Vagina (tissue), 2 donors: Measurements from ENCODE around the gene TOGARAM2. TPM values are rescaled to one million over a fixed set of nuclear protein-coding genes. Genes with fewer than 3 reads are reported as not detected.

Experiments
- DNase-seq, 2 donors: peaks; one replicate each; pipeline ENCODE4 v3.0.0-alpha.2; 2017; ENCODE audit errors: extremely low spot score in 2 of 2
- H3K27ac ChIP-seq: fragments of 200-600 bp; sonication (generic); one replicate; pipeline ENCODE4 v1.5.1; 2019
- H3K27me3 ChIP-seq: fragments of 200-600 bp; sonication (generic); one replicate; pipeline ENCODE4 v1.5.1; 2019
- H3K36me3 ChIP-seq, 2 donors: fragments of 200-600 bp; sonication (generic); one replicate each; pipeline ENCODE4 v1.5.1; 2017 to 2019
- H3K4me1 ChIP-seq: fragments of 200-600 bp; sonication (generic); one replicate; pipeline ENCODE4 v1.5.1; 2019
- H3K4me3 ChIP-seq, 2 donors: fragments of 200-600 bp; sonication (generic); 1 replicate in 1 of 2; 2 replicates in 1 of 2; pipeline ENCODE4 v1.5.1; 2016 to 2019
- H3K9me3 ChIP-seq: fragments of 200-600 bp; sonication (generic); one replicate; pipeline ENCODE4 v1.5.1; 2019
- POLR2A ChIP-seq, 2 donors: fragments of 450-650 bp; IDR thresholded peaks; one replicate each; pipeline ENCODE4 v1.6.1; 2017; ENCODE audit warnings: antibody characterized with exemption in 2 of 2, mild to moderate bottlenecking in 2 of 2, moderate library complexity in 2 of 2
- POLR2AphosphoS5 ChIP-seq, 2 donors: sonication (generic); formaldehyde crosslinking; IDR thresholded peaks; one replicate each; pipeline ENCODE4 v1.9.0; 2017; ENCODE audit warnings: antibody characterized with exemption in 2 of 2, mild to moderate bottlenecking in 2 of 2, low read depth in 1 of 2; ENCODE audit not compliant: insufficient read depth in 1 of 2
- intact Hi-C: fragments of 100-400 bp; cut with DNase I; formaldehyde crosslinking; loops from one replicate; pipeline ENCODE4 v1.15.1; 2023
- total RNA-seq: library from RNA; depleted of rRNA; stranded (reverse); fragments of >200 nt; gene quantifications from one replicate; pipeline ENCODE4 v1.2.3, GENCODE V29; 2016
- TF ChIP-seq, protein P1 (sequence below), 3 experiments: fragments of 450-650 bp in 2 of 3; fragments of 200-600 bp in 1 of 3; sonication (generic) in 1 of 3; IDR thresholded peaks; one replicate each; pipeline ENCODE4 v1.5.1; 2017 to 2019; ENCODE audit warnings: antibody characterized with exemption in 3 of 3, mild to moderate bottlenecking in 2 of 3, moderate library complexity in 2 of 3

Gene TOGARAM2
- total RNA-seq, 1 donor from 2014 or later = under 0.01 TPM

DNA sequence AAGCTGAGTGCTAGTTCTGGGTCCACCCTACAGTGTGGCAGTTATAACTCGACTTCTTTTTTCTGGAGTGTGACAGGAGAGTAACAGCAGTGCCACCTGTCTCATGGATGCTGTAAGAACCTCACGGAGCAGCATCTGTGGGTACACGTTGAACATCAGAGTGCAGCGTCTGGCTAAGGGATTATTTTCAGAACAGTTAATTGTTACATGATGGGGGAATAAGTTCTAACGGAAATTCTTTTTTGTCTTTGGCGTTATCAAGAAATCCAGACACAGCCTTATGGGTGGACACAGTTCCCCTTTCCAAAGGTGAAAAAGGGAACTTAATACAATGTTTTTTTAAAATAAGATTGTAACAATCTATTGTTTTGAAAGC is 28.3 kb upstream of the TOGARAM2 start:
- H3K27ac ChIP-seq = no peak overlapping the region
- no peaks in the 10 kb centered on the region for H3K9me3 ChIP-seq
- TF ChIP-seq, protein P1, sequence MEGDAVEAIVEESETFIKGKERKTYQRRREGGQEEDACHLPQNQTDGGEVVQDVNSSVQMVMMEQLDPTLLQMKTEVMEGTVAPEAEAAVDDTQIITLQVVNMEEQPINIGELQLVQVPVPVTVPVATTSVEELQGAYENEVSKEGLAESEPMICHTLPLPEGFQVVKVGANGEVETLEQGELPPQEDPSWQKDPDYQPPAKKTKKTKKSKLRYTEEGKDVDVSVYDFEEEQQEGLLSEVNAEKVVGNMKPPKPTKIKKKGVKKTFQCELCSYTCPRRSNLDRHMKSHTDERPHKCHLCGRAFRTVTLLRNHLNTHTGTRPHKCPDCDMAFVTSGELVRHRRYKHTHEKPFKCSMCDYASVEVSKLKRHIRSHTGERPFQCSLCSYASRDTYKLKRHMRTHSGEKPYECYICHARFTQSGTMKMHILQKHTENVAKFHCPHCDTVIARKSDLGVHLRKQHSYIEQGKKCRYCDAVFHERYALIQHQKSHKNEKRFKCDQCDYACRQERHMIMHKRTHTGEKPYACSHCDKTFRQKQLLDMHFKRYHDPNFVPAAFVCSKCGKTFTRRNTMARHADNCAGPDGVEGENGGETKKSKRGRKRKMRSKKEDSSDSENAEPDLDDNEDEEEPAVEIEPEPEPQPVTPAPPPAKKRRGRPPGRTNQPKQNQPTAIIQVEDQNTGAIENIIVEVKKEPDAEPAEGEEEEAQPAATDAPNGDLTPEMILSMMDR (IDR thresholded peaks at IDR 0.05) = no peak
- TF ChIP-seq POLR2AphosphoS5 (IDR thresholded peaks at IDR 0.05; ENCODE audit: insufficient read depth in 1 of 2, low read depth in 1 of 2) = no peak
- TF ChIP-seq POLR2A (IDR thresholded peaks at IDR 0.05) = no peak
- peaks cover 0 to 13% of the 10 kb centered on the region in 2 donors for H3K36me3 ChIP-seq
- H3K4me1 ChIP-seq = peaks cover 13% of the 10 kb centered on the region
- H3K27me3 ChIP-seq = no peaks in the 10 kb centered on the region
- DNase-seq = no peak
- intact Hi-C loops = no loop called here
- no peak overlapping the region for H3K4me3 ChIP-seq

DNA sequence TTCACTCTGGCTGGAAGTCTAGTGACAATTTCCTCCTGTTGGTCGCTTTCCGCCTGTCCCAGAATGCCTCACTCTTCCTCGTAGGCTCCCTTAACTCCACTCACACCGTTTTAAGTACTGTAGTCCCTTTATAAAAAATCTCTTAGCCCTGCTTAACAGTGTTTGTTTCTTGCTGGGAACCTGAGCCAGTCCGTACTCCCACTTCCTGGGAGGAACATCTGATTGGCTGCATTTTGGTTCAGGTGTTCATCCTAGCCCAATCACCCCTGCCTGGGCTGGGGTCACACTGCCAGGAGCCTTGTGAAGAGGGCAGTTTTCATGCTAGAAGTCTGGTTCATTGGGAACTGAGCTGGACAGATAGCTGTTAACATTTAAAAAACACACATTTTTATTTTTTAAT is 25.6 kb upstream of the TOGARAM2 start:
- no peak for DNase-seq
- Histone ChIP-seq H3K27me3 (no peaks in the 10 kb centered on the region), H3K4me3 (no peak overlapping the region), H3K4me1 (peaks cover 13% of the 10 kb centered on the region), H3K36me3 (no peaks in the 10 kb centered on the region), H3K27ac (no peak overlapping the region), H3K9me3 (no peaks in the 10 kb centered on the region)
- intact Hi-C loops = loop anchor here (5.0 kb wide), 1 partner anchor 422 kb away; no protein-coding TSS in a partner anchor
- TF ChIP-seq POLR2A (IDR thresholded peaks at IDR 0.05) = no peak
- TF ChIP-seq, protein P1 (IDR thresholded peaks at IDR 0.05) = no peak
- TF ChIP-seq POLR2AphosphoS5 (IDR thresholded peaks at IDR 0.05; ENCODE audit: insufficient read depth in 1 of 2, low read depth in 1 of 2) = no peak

DNA sequence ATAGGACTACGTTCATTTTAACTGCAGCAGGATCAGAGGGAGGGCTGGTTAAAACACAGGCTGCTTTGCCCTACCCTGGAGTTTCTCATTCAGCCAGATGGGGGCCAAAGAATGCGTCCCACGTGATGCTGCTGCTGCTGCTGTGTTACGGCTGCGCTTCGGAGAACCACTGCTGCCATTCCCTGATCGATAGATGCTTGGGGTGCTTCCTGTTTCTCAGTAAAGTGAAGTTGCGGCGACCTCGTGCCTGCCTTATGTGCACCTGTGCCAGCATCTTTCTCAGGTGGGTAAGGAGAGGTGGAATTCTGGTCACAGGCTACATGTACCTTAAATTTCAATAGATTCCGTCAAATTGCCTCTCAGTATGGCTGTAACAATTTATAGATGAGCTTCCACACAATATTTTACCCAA is 24.7 kb upstream of the TOGARAM2 start:
- intact Hi-C loops = loop anchor here (2.0 to 5.0 kb wide), 2 partner anchors 240 to 421 kb away; no protein-coding TSS in a partner anchor
- H3K9me3 ChIP-seq = no peaks in the 10 kb centered on the region
- no peak overlapping the region for H3K4me3 ChIP-seq
- H3K4me1 ChIP-seq = peaks cover 4% of the 10 kb centered on the region
- no peaks in the 10 kb centered on the region for H3K27me3 ChIP-seq
- no peak for DNase-seq
- no peak for TF ChIP-seq POLR2A (IDR thresholded peaks at IDR 0.05)
- no peak for TF ChIP-seq POLR2AphosphoS5 (IDR thresholded peaks at IDR 0.05; ENCODE audit: insufficient read depth in 1 of 2, low read depth in 1 of 2)
- TF ChIP-seq, protein P1 (IDR thresholded peaks at IDR 0.05) = no peak
- H3K36me3 ChIP-seq = no peaks in the 10 kb centered on the region
- no peak overlapping the region for H3K27ac ChIP-seq

DNA sequence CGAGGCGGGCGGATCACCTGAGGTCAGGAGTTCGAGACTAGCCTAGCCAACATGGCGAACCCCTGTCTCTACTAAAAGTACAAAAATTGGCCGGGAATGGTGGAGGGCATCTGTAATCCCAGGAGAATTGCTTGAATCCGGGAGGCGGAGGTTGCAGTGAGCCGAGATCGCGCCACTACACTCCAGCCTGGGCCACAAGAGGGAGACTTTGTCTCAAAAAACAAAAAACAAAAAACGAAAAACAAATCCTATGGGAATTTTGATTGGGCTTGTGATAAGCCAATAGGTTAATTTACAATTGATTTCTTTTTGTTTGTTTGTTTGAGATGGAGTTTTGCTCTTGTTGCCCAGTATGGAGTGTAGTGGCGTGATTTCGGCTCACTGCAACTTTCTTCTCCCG is 24.2 kb upstream of the TOGARAM2 start:
- TF ChIP-seq, protein P1 (IDR thresholded peaks at IDR 0.05) = no peak
- TF ChIP-seq POLR2A (IDR thresholded peaks at IDR 0.05) = no peak
- no peak overlapping the region for H3K27ac ChIP-seq
- H3K9me3 ChIP-seq = no peaks in the 10 kb centered on the region
- intact Hi-C loops = loop anchor here (2.0 to 5.0 kb wide), 2 partner anchors 240 to 420 kb away; no protein-coding TSS in a partner anchor
- no peaks in the 10 kb centered on the region for H3K27me3 ChIP-seq
- H3K36me3 ChIP-seq = no peaks in the 10 kb centered on the region
- DNase-seq = no peak
- H3K4me3 ChIP-seq = no peak overlapping the region
- H3K4me1 ChIP-seq = no peaks in the 10 kb centered on the region

DNA sequence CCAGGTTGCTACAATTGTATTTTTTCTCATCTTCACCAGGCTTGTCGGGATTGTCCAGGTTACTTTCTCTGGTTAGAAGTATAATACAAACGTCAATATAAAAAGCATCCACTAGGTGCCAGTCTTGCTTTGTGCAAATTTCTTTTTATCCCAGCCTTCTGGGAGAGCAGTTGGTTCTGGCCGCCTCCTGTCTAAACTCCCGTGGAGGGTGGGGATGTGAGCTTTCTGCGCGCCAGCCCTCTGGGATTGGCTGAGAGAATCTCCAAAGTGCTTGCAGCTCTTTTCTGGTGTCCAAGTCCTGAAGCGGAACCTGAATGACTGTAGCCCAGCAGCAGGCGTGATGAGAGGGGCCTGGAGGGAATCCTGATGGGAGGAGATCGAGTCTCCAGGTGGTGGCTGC is 22.4 kb upstream of the TOGARAM2 start:
- no peaks in the 10 kb centered on the region for H3K9me3 ChIP-seq
- H3K27ac ChIP-seq = no peak overlapping the region
- TF ChIP-seq, protein P1 (IDR thresholded peaks at IDR 0.05) = peak; percentile 39 to 69 (median 66)
- TF ChIP-seq POLR2A (IDR thresholded peaks at IDR 0.05) = no peak
- peak in 1 of 2 donors; percentile 18 for TF ChIP-seq POLR2AphosphoS5 (IDR thresholded peaks at IDR 0.05; ENCODE audit: insufficient read depth in 1 of 2, low read depth in 1 of 2)
- H3K27me3 ChIP-seq = no peaks in the 10 kb centered on the region
- no peak for DNase-seq
- H3K36me3 ChIP-seq = no peaks in the 10 kb centered on the region
- intact Hi-C loops = loop anchor here (5.0 kb wide), 1 partner anchor 419 kb away; no protein-coding TSS in a partner anchor
- no peak overlapping the region for H3K4me3 ChIP-seq
- H3K4me1 ChIP-seq = no peaks in the 10 kb centered on the region
